Measurements from ENCODE around the gene KHSRP.

- TF ChIP-seq, protein P1, sequence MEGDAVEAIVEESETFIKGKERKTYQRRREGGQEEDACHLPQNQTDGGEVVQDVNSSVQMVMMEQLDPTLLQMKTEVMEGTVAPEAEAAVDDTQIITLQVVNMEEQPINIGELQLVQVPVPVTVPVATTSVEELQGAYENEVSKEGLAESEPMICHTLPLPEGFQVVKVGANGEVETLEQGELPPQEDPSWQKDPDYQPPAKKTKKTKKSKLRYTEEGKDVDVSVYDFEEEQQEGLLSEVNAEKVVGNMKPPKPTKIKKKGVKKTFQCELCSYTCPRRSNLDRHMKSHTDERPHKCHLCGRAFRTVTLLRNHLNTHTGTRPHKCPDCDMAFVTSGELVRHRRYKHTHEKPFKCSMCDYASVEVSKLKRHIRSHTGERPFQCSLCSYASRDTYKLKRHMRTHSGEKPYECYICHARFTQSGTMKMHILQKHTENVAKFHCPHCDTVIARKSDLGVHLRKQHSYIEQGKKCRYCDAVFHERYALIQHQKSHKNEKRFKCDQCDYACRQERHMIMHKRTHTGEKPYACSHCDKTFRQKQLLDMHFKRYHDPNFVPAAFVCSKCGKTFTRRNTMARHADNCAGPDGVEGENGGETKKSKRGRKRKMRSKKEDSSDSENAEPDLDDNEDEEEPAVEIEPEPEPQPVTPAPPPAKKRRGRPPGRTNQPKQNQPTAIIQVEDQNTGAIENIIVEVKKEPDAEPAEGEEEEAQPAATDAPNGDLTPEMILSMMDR (conservative IDR thresholded peaks at IDR 0.05; ENCODE audit: low read depth, low read length) = no peak
- TF ChIP-seq EZH2 (IDR thresholded peaks at IDR 0.05; ENCODE audit: borderline replicate concordance, low read depth, low read length, poor library complexity, severe bottlenecking) = no peak
These were observed 41.4 kb downstream of the KHSRP start for GRCh38 chr19:6383188-6383587.

Measured in A673 (cell line).